Activated B cell treated with CpG ODN at 0.5 μM for 24 hours (primary cell): ENCODE data around the gene LSMEM2. TPM values are rescaled to one million over a fixed set of nuclear protein-coding genes. Genes with fewer than 3 reads are reported as not detected.

Experiments
- ATAC-seq: fragments of 200-7000 bp; cut with Tn5 transposase; one replicate; pipeline ENCODE4 v1.10.0; 2021; ENCODE audit warnings: low read depth, mild to moderate bottlenecking, moderate library complexity
- CTCF ChIA-PET: fragments of 350-600 bp; sonication (Branson Sonifier 250); formaldehyde crosslinking; loops from one replicate; lab custom pipeline; 2021; ENCODE audit warnings: antibody characterized with exemption; lab: Charles Lee
- POLR2A ChIA-PET: fragments of 350-600 bp; sonication (Branson Sonifier 250); formaldehyde crosslinking; loops from one replicate; lab custom pipeline; 2021; ENCODE audit warnings: antibody characterized with exemption; lab: Charles Lee
- DNase-seq: peaks from one replicate; pipeline ENCODE4 v3.0.0; 2022
- H3K27ac Mint-ChIP-seq: one replicate; pipeline ENCODE4 v1.8.0; 2020; ENCODE audit warnings: mixed read lengths
- H3K27me3 Mint-ChIP-seq: one replicate; pipeline ENCODE4 v1.8.0; 2021; ENCODE audit warnings: mixed read lengths
- H3K36me3 Mint-ChIP-seq: one replicate; pipeline ENCODE4 v1.8.0; 2021; ENCODE audit warnings: low read depth, mixed read lengths
- H3K4me1 Mint-ChIP-seq: one replicate; pipeline ENCODE4 v1.8.0; 2021; ENCODE audit warnings: mixed read lengths
- H3K4me3 Mint-ChIP-seq: one replicate; pipeline ENCODE4 v1.8.0; 2020; ENCODE audit warnings: mild to moderate bottlenecking, mixed read lengths
- H3K9me3 Mint-ChIP-seq: one replicate; pipeline ENCODE4 v1.8.0; 2020; ENCODE audit warnings: mixed read lengths
- CTCF ChIP-seq: fragments of 200-600 bp; IDR thresholded peaks from one replicate; pipeline ENCODE4 v1.8.0; 2022; ENCODE audit warnings: antibody characterized with exemption, mild to moderate bottlenecking
- intact Hi-C: fragments of 100-400 bp; cut with micrococcal nuclease; formaldehyde crosslinking; loops from one replicate; pipeline ENCODE4 v1.15.1; 2024
- total RNA-seq: library from RNA; stranded (reverse); gene quantifications from 2 replicates; pipeline ENCODE4 v1.2.3, GENCODE V29; 2022

Gene LSMEM2
- total RNA-seq, 1 donor from 2014 or later: not detected

GRCh38 chr3:50262778-50263177 lies 16.1 kb upstream of the LSMEM2 start:
- no peak for TF ChIP-seq CTCF
- Mint-ChIP-seq H3K9me3 (no peaks in the 10 kb centered on the region), H3K27me3 (peaks cover 10% of the 10 kb centered on the region), H3K4me1 (peaks cover 4% of the 10 kb centered on the region), H3K36me3 (peaks cover 13% of the 10 kb centered on the region), H3K27ac (no peak overlapping the region), H3K4me3 (no peak overlapping the region)
- CTCF ChIA-PET: interaction anchor here (1.6 kb wide), 1 partner anchor 68 kb away, joined by 6 read pairs; no protein-coding TSS in a partner anchor
- DNase-seq: no peak
- intact Hi-C loops: no loop called here
- ATAC-seq: no peak
- POLR2A ChIA-PET: interaction anchor here (0.5 to 0.7 kb wide), 3 partner anchors 15 to 188 kb away, joined by 3 to 11 read pairs (median 3); no protein-coding TSS in a partner anchor

GRCh38 chr3:50263478-50264382 lies 15.2 kb upstream of the LSMEM2 start:
- intact Hi-C loops: no loop called here
- peaks cover 3% of the 10 kb centered on the region for H3K36me3 Mint-ChIP-seq
- no peak overlapping the region for H3K4me3 Mint-ChIP-seq
- TF ChIP-seq CTCF: no peak
- CTCF ChIA-PET: interaction anchor here (0.9 to 1.6 kb wide), 2 partner anchors 37 to 69 kb away, joined by 3 to 6 read pairs; no protein-coding TSS in a partner anchor
- POLR2A ChIA-PET: interaction anchor here (0.5 to 0.7 kb wide), 3 partner anchors 16 to 189 kb away, joined by 3 to 11 read pairs (median 3); no protein-coding TSS in a partner anchor
- ATAC-seq: no peak
- H3K27me3 Mint-ChIP-seq: peaks cover 16% of the 10 kb centered on the region
- peaks cover 4% of the 10 kb centered on the region for H3K4me1 Mint-ChIP-seq
- H3K9me3 Mint-ChIP-seq: no peaks in the 10 kb centered on the region
- DNase-seq: no peak
- H3K27ac Mint-ChIP-seq: no peak overlapping the region

- POLR2A ChIA-PET: no interaction called here
- Mint-ChIP-seq H3K27me3 (peaks cover 16% of the 10 kb centered on the region), H3K4me3 (no peak overlapping the region), H3K36me3 (no peaks in the 10 kb centered on the region), H3K9me3 (no peaks in the 10 kb centered on the region), H3K27ac (no peak overlapping the region), H3K4me1 (peaks cover 4% of the 10 kb centered on the region)
- DNase-seq (no peak), ATAC-seq (no peak)
- no peak for TF ChIP-seq CTCF
- CTCF ChIA-PET: interaction anchor here (0.9 to 1.6 kb wide), 2 partner anchors 38 to 70 kb away, joined by 3 to 6 read pairs; no protein-coding TSS in a partner anchor
- intact Hi-C loops: no loop called here
Observed at GRCh38 chr3:50264383-50264963, 14.4 kb upstream of the LSMEM2 start.

GRCh38 chr3:50264964-50265485 lies 13.9 kb upstream of the LSMEM2 start:
- Mint-ChIP-seq H3K4me1 (no peaks in the 10 kb centered on the region), H3K36me3 (no peaks in the 10 kb centered on the region), H3K27ac (no peak overlapping the region), H3K27me3 (peaks cover 16% of the 10 kb centered on the region), H3K9me3 (no peaks in the 10 kb centered on the region), H3K4me3 (no peak overlapping the region)
- no peak for ATAC-seq
- intact Hi-C loops: no loop called here
- ChIA-PET CTCF (no interaction called here), POLR2A (no interaction called here)
- TF ChIP-seq CTCF: no peak
- DNase-seq: no peak

GRCh38 chr3:50265571-50265970 lies 13.3 kb upstream of the LSMEM2 start:
- intact Hi-C loops: no loop called here
- no peak for ATAC-seq
- CTCF ChIA-PET: no interaction called here

More at GRCh38 chr3:50265571-50265970, 13.3 kb upstream of the LSMEM2 start:
- H3K4me1 Mint-ChIP-seq: no peaks in the 10 kb centered on the region
- no peak overlapping the region for H3K27ac Mint-ChIP-seq
- no peak for TF ChIP-seq CTCF
- no peaks in the 10 kb centered on the region for H3K9me3 Mint-ChIP-seq
- H3K36me3 Mint-ChIP-seq: no peaks in the 10 kb centered on the region
- DNase-seq: no peak
- no peak overlapping the region for H3K4me3 Mint-ChIP-seq
- POLR2A ChIA-PET: no interaction called here
- peaks cover 16% of the 10 kb centered on the region for H3K27me3 Mint-ChIP-seq
